Coronary artery (tissue), 2 donors: ENCODE measurements around the gene IRF1.
"Not testable (repeated sequence)": the region's sequence is repeated elsewhere in the genome, so short reads cannot be mapped to it uniquely, and the experiment has no call there.

Source experiments
- DNase-seq: peaks from one replicate; pipeline ENCODE4 v3.0.0-alpha.2; 2017; ENCODE audit warnings: low spot score
- H3K27ac ChIP-seq, 2 donors: fragments of 200-600 bp; sonication (generic); one replicate each; pipeline ENCODE4 v1.5.1; 2016 to 2019
- H3K4me3 ChIP-seq: fragments of 200-600 bp; sonication (generic); 2 replicates; pipeline ENCODE4 v1.5.1; 2016; ENCODE audit warnings: mild to moderate bottlenecking, moderate library complexity
- TF ChIP-seq, protein P1 (sequence below): fragments of 200-600 bp; sonication (generic); IDR thresholded peaks from one replicate; pipeline ENCODE4 v1.5.1; 2019; ENCODE audit warnings: antibody characterized with exemption

IRF1 gene

DNA sequence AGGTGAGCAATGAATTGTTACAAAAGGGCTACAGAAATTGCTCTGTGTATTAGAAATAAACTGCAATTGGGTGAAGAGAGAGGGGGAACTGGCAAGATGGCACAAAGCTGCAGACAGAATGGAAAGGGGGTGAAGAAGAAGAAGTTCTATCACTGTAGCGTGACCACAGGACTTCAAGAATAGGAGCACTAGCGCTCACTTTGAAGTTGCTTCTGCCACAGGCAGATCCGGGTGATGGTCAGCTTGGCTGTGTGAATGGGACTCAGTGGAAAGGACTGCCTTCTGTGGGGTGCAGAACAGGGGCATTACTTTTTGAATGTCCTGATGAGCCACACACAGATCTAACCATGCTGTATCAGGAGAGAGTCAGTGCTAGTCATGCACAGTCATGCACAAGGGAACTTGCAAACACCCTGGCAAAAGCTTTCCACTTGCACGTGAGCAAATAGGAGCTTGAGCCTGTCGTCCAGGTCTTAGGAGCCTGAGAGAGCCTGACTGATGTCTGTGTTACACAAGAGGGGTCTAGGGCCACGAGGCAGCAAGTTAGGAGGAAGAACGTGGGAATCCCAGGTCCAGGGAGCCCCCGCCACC lies 36.5 kb upstream of the IRF1 start:
- Histone ChIP-seq H3K27ac (no peak overlapping the region), H3K4me3 (no peak overlapping the region)
- DNase-seq, result no peak
- TF ChIP-seq, protein P1, sequence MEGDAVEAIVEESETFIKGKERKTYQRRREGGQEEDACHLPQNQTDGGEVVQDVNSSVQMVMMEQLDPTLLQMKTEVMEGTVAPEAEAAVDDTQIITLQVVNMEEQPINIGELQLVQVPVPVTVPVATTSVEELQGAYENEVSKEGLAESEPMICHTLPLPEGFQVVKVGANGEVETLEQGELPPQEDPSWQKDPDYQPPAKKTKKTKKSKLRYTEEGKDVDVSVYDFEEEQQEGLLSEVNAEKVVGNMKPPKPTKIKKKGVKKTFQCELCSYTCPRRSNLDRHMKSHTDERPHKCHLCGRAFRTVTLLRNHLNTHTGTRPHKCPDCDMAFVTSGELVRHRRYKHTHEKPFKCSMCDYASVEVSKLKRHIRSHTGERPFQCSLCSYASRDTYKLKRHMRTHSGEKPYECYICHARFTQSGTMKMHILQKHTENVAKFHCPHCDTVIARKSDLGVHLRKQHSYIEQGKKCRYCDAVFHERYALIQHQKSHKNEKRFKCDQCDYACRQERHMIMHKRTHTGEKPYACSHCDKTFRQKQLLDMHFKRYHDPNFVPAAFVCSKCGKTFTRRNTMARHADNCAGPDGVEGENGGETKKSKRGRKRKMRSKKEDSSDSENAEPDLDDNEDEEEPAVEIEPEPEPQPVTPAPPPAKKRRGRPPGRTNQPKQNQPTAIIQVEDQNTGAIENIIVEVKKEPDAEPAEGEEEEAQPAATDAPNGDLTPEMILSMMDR, result no peak

DNA sequence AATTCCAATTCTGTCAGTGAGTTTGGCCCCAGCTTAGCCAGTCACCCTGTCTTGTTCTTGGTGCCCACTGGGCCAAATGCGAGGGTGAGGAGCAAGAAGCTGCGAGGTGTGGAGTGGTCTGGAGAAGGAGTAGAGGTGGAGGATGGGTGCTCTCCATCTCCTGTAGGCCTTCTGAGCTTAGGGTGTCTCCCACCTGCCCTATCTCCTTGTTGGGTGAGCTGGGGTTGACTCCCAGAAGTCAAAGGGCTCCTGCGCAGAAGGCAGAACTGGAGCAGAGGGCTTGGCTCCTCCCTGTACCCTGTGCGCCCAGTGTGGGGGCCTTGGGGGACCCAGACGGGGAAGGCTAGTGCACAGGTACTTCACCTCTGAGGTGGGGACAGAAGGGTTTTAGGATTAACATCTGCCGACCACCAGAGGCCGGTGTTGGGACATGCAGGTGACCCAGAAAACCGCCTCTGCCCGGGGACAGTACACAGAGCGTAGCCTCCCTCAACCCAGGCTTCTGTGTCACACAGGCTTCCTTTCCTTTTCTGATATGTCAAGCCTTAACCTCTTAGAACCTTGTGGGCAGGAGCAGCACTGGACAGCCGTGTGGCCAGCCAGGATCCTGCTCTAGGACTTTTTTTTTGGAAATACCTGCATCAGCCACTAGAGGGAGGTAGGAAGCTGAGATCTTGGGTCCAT lies 35.9 kb upstream of the IRF1 start:
- no peak for DNase-seq
- TF ChIP-seq, protein P1, result peak; percentile 82
- Histone ChIP-seq H3K27ac (no peak overlapping the region), H3K4me3 (no peak overlapping the region)

DNA sequence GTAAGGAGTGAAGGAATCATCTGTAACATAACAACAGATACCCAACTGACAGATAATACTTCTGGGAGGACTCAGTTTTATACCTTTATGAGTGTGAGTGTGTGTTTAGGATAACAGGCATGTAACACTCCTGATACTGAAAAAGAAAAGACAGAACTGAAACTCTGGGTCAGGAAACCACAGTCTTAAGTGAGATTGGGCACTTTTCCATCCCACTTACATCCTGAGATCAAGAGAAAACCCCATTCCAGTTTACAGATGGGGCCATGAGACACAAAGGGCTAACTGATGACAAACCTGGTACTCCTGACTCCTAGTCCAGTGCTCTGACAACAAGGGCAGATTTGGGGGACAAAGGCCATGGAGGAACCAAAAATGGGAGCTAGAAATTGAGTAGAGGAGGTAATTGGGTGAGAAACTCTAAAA lies 34.7 kb upstream of the IRF1 start:
- no peak overlapping the region for H3K4me3 ChIP-seq
- TF ChIP-seq, protein P1, result no peak
- no peak for DNase-seq
- H3K27ac ChIP-seq, result no peak overlapping the region

DNA sequence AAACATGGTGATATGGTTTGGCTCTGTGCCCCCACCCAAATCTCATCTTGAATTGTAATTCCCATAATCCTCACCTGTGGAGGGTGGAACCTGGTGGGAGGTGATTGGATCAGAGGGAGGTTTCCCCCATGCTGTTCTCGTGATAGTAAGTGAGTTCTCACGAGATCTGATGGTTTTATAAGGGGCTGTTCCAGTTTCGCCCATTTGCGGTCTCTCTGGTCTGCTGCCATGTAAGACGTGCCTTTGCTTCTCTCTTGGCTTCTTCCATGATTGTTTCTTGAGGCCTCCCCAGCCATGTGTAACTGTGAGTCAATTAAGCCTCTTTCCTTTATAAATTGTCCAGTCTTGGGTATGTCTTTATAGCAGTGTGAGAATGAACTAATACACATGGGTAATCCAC lies 34.3 kb upstream of the IRF1 start:
- not testable (repeated sequence) for DNase-seq, H3K4me3 ChIP-seq, H3K27ac ChIP-seq

DNA sequence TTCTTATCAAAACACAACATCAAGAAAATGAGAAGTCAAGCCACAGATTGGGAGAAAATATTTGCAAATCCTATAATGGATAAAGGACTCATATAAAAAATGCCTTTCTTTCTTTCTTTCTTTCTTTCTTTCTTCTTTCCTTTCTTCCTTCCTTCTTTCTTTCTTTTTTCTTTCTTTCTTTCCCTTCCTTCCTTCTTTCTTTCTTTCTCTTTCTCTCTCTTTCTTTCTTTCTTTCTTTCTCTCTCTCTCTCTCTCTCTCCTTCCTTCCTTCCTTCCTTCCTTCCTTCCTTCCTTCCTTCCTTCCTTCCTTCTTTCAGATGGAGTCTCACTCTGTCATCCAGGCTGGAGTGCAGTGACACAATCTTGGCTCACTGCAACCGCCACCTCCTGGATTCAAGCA lies 31.5 kb upstream of the IRF1 start:
- H3K4me3 ChIP-seq, DNase-seq, H3K27ac ChIP-seq: not testable (repeated sequence)

DNA sequence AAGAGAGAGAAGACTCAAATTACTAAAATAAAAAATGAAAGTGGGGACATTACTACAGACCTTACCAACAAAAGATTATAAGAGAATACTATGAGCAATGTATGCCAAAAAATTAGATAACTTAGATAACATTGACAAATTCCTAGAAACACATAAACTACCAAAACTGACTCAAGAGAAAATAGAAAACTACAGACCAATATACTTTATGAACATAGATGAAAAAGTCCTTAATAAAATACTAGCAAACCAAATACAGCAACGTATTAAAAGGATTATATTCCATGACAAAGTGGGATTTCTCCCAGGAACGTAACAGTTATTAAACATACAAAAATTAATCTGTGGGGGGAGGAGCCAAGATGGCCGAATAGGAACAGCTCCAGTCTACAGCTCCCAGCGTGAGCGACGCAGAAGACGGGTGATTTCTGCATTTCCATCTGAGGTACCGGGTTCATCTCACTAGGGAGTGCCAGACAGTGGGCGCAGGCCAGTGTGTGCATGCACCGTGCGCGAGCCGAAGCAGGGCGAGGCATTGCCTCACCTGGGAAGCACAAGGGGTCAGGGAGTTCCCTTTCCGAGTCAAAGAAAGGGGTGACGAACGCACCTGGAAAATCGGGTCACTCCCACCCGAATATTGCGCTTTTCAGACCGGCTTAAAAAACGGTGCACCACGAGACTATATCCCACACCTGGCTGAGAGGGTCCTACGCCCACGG lies 23.2 kb upstream of the IRF1 start:
- not testable (repeated sequence) for H3K4me3 ChIP-seq, DNase-seq, H3K27ac ChIP-seq

DNA sequence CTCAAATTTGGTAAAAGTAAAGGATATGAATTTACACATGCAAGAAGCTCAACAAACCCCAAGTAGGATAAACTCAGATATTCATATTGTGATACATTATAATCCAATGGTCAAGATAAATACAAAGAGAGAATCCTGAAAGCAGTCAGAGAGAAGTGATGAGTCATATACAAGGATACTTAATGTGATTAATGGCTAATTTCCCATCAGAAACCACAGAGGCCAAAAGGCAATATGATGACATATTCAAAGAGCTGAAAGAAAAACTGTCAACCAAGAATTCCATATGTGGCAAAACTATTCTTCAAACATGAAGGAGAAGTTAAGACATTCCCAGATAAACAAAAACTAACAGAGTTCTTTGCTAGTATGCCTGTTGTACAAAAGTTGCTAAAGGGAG lies 19.5 kb upstream of the IRF1 start:
- DNase-seq, result no peak

DNA sequence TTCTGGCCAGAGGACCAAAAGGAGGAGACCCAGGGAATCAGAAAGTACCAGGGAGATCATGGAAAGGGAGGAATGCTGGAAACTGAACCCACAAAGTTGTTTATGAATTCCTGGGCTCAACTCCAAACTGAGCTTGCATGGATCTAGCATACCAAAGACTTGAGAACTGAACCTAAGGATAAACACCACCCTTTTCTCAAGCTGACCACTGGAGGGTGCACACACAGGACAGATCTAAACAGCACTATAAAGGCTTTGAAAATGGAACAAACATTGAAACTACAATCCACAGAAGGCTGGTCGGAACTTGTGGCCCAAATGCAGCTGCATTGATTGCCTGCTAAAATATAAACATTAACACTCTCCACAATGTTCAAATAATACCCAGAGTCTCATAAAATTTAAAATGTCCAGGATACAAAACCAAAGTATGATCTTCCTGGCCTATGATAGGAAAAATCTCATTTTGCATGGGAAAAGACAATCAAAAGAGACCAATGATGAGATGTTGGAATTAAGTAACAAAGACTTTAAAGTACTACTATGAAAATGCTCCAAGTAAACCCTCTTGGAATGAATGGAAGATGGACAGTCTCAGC lies 15.6 kb upstream of the IRF1 start:
- DNase-seq, result no peak
- Histone ChIP-seq H3K4me3 (no peak overlapping the region), H3K27ac (peak overlapping the region in 1 of 2 donors; percentile 8)
- TF ChIP-seq, protein P1, result no peak

More for the DNA sequence above, 19.5 kb upstream of the IRF1 start:
- no peak overlapping the region for H3K4me3 ChIP-seq
- TF ChIP-seq, protein P1, result no peak
- H3K27ac ChIP-seq, result no peak overlapping the region
